ENCODE data around the gene TM2D1.

The TM2D1 gene

GRCh38 chr1:61641578-61642336 lies 83.2 kb downstream of the TM2D1 start:
- no peak for DNase-seq

- DNase-seq, result no peak
Measured at GRCh38 chr1:61640531-61641530, 84.1 kb downstream of the TM2D1 start.

- no peak for DNase-seq
Measured at GRCh38 chr1:61639608-61640336, 85.2 kb downstream of the TM2D1 start.

- no peak for DNase-seq
Measured at GRCh38 chr1:61638911-61639605, 85.9 kb downstream of the TM2D1 start.

GRCh38 chr1:61638296-61638695 lies 86.6 kb downstream of the TM2D1 start:
- DNase-seq, result no peak

- no peak for DNase-seq
Measured at GRCh38 chr1:61637470-61637869, 87.5 kb downstream of the TM2D1 start.

GRCh38 chr1:61636814-61637213 lies 88.1 kb downstream of the TM2D1 start:
- DNase-seq, result no peak

- DNase-seq, result no peak
Measured at GRCh38 chr1:61636376-61636775, 88.6 kb downstream of the TM2D1 start.

- DNase-seq, result no peak
Measured at GRCh38 chr1:61635557-61635956, 89.4 kb downstream of the TM2D1 start.

GRCh38 chr1:61631436-61631835 lies 93.5 kb downstream of the TM2D1 start:
- DNase-seq, result no peak
